Activated naive CD4-positive, alpha-beta T cell treated with anti-CD3 and anti-CD28 coated beads, Interleukin-2, amount 50 U/mL, for 16 hours (primary cell): Measurements from ENCODE around the gene DCUN1D3.
"Not testable (repeated sequence)": the region's sequence is repeated elsewhere in the genome, so short reads cannot be mapped to it uniquely, and the experiment has no call there.

Experiments used
- DNase-seq: peaks from one replicate; pipeline ENCODE4 v3.0.0-alpha.2; 2020

The DCUN1D3 gene

GRCh38 chr16:20818929-20819585, 81.1 kb downstream of the DCUN1D3 start:
- DNase-seq: no peak

GRCh38 chr16:20814784-20815183, 85.4 kb downstream of the DCUN1D3 start:
- DNase-seq: no peak

- DNase-seq: no peak
Measured at GRCh38 chr16:20812510-20812909, 87.6 kb downstream of the DCUN1D3 start.

- no peak for DNase-seq
Measured at GRCh38 chr16:20811889-20812439, 88.2 kb downstream of the DCUN1D3 start.

- DNase-seq: no peak
Measured at GRCh38 chr16:20807862-20808261, 92.3 kb downstream of the DCUN1D3 start.

GRCh38 chr16:20806168-20807050, 93.7 kb downstream of the DCUN1D3 start, which contains the start of the genes ERI2 and REXO5:
Gene ERI2 (minus strand): TSS chr16:20806472. CDS start chr16:20806430, 42 bp downstream.
Gene REXO5 (plus strand): TSS chr16:20806527. CDS start chr16:20806954, 427 bp downstream.
- DNase-seq: peak; percentile 70

- DNase-seq: not testable (repeated sequence)
Measured at GRCh38 chr16:20805684-20806167, 94.4 kb downstream of the DCUN1D3 start.
